H9 (cell line): ENCODE data around the gene SLC6A18. TPM values are rescaled to one million over a fixed set of nuclear protein-coding genes. Genes with fewer than 3 reads are reported as not detected.

Source experiments
- DNase-seq: peaks from one replicate; pipeline ENCODE4 v3.0.0-alpha.2; 2017
- H2AFZ ChIP-seq: one replicate; pipeline ENCODE4 v1.6.1; 2013; ENCODE audit warnings: mild to moderate bottlenecking, low read length, control low read depth, moderate library complexity
- H2AK5ac ChIP-seq: 2 replicates; pipeline ENCODE4 v1.6.1; 2013; ENCODE audit warnings: low read length, control low read depth, mixed read lengths; ENCODE audit not compliant: insufficient read length
- H2BK120ac ChIP-seq: one replicate; pipeline ENCODE4 v1.6.1; 2013; ENCODE audit warnings: low read depth, mild to moderate bottlenecking, low read length, control low read depth, inconsistent platforms; ENCODE audit not compliant: poor library complexity, severe bottlenecking
- H2BK12ac ChIP-seq: 2 replicates; pipeline ENCODE4 v1.6.1; 2013; ENCODE audit warnings: low read length, control low read depth, mixed read lengths, low read depth; ENCODE audit not compliant: insufficient read length
- H2BK15ac ChIP-seq: 2 replicates; pipeline ENCODE4 v1.6.1; 2013; ENCODE audit warnings: low read depth, low read length, control low read depth
- H2BK20ac ChIP-seq: one replicate; pipeline ENCODE4 v1.6.1; 2013; ENCODE audit warnings: low read depth, mild to moderate bottlenecking, low read length, control low read depth, inconsistent platforms; ENCODE audit not compliant: poor library complexity, severe bottlenecking
- H2BK5ac ChIP-seq: 2 replicates; pipeline ENCODE4 v1.6.1; 2013; ENCODE audit warnings: low read length, control low read depth, mixed read lengths; ENCODE audit not compliant: insufficient read length
- H3K14ac ChIP-seq: 2 replicates; pipeline ENCODE4 v1.6.1; 2013; ENCODE audit warnings: low read length, control low read depth; ENCODE audit not compliant: insufficient read depth
- H3K18ac ChIP-seq: 2 replicates; pipeline ENCODE4 v1.6.1; 2013; ENCODE audit warnings: low read depth, mild to moderate bottlenecking, mixed read lengths, low read length, control low read depth; ENCODE audit not compliant: insufficient read length
- H3K23ac ChIP-seq: 2 replicates; pipeline ENCODE4 v1.6.1; 2013; ENCODE audit warnings: low read length, control low read depth, mixed read lengths, low read depth; ENCODE audit not compliant: insufficient read length
- H3K23me2 ChIP-seq: 2 replicates; pipeline ENCODE4 v1.6.1; 2013; ENCODE audit warnings: low read depth, mild to moderate bottlenecking, mixed read lengths, low read length, control low read depth; ENCODE audit not compliant: insufficient read length, poor library complexity, severe bottlenecking
- H3K27ac ChIP-seq: 2 replicates; pipeline ENCODE4 v1.5.1; 2013; ENCODE audit warnings: low read length, control low read depth, mixed read lengths, low read depth; ENCODE audit not compliant: insufficient read length
- H3K27me3 ChIP-seq: 2 replicates; pipeline ENCODE4 v1.6.1; 2013; ENCODE audit warnings: low read length, control low read depth, inconsistent platforms; ENCODE audit not compliant: insufficient read depth
- H3K4ac ChIP-seq: 2 replicates; pipeline ENCODE4 v1.6.1; 2013; ENCODE audit warnings: low read depth, mild to moderate bottlenecking, control low read depth, inconsistent platforms, low read length, moderate library complexity
- H3K4me1 ChIP-seq: 2 replicates; pipeline ENCODE4 v1.6.1; 2013; ENCODE audit warnings: low read length, control low read depth, inconsistent platforms; ENCODE audit not compliant: insufficient read depth
- H3K4me2 ChIP-seq: 2 replicates; pipeline ENCODE4 v1.6.1; 2013; ENCODE audit warnings: low read length, control low read depth, mixed read lengths; ENCODE audit not compliant: insufficient read length, insufficient read depth
- H3K56ac ChIP-seq: 2 replicates; pipeline ENCODE4 v1.6.1; 2013; ENCODE audit warnings: low read depth, mild to moderate bottlenecking, mixed read lengths, low read length, control low read depth; ENCODE audit not compliant: insufficient read length
- H3K79me1 ChIP-seq: 2 replicates; pipeline ENCODE4 v1.6.1; 2013; ENCODE audit warnings: low read depth, mild to moderate bottlenecking, moderate library complexity, low read length, control low read depth, inconsistent platforms; ENCODE audit not compliant: insufficient read depth, poor library complexity, severe bottlenecking
- H3K79me2 ChIP-seq: 2 replicates; pipeline ENCODE4 v1.6.1; 2013; ENCODE audit warnings: low read length, control low read depth, inconsistent platforms; ENCODE audit not compliant: insufficient read depth
- H3K9ac ChIP-seq: 2 replicates; pipeline ENCODE4 v1.6.1; 2013; ENCODE audit warnings: low read length, control low read depth, mixed read lengths; ENCODE audit not compliant: insufficient read length; ENCODE audit errors: extremely low read depth
- H3K9me3 ChIP-seq: one replicate; pipeline ENCODE4 v1.6.1; 2013; ENCODE audit warnings: low read depth, low read length, inconsistent platforms; ENCODE audit not compliant: control insufficient read depth
- H3T11ph ChIP-seq: one replicate; pipeline ENCODE4 v1.6.1; 2013; ENCODE audit warnings: mild to moderate bottlenecking, low read length, control low read depth, inconsistent platforms
- H4K20me1 ChIP-seq: one replicate; pipeline ENCODE4 v1.6.1; 2013; ENCODE audit not compliant: control insufficient read depth, insufficient read length, insufficient read depth
- H4K5ac ChIP-seq: 2 replicates; pipeline ENCODE4 v1.6.1; 2013; ENCODE audit warnings: low read depth, mild to moderate bottlenecking, mixed read lengths, low read length, control low read depth; ENCODE audit not compliant: insufficient read length
- H4K8ac ChIP-seq: replicated peaks from 2 replicates; pipeline ENCODE4 v1.6.1; 2013; ENCODE audit warnings: low read length, control low read depth, mixed read lengths, low read depth; ENCODE audit not compliant: insufficient read length
- H4K91ac ChIP-seq: 2 replicates; pipeline ENCODE4 v1.6.1; 2013; ENCODE audit warnings: low read depth, mild to moderate bottlenecking, moderate library complexity, mixed read lengths, low read length, control low read depth; ENCODE audit not compliant: insufficient read length
- H3K27ac Mint-ChIP-seq, 3 experiments: 2 replicates in 2 of 3; 3 replicates in 1 of 3; pipeline ENCODE4 v1.8.0; 2020 to 2021; ENCODE audit warnings: mixed read lengths in 3 of 3, mild to moderate bottlenecking in 1 of 3, moderate library complexity in 1 of 3
- H3K27me3 Mint-ChIP-seq: 2 replicates; pipeline ENCODE4 v1.8.0; 2021; ENCODE audit warnings: low read depth, mild to moderate bottlenecking, moderate library complexity, mixed read lengths
- H3K36me3 Mint-ChIP-seq, 3 experiments: 2 replicates in 2 of 3; 3 replicates in 1 of 3; pipeline ENCODE4 v1.8.0; 2020 to 2021; ENCODE audit warnings: low read depth in 3 of 3, mixed read lengths in 3 of 3; ENCODE audit not compliant: insufficient read depth in 1 of 3
- H3K4me1 Mint-ChIP-seq, 2 experiments: 2 replicates each; pipeline ENCODE4 v1.8.0; 2020; ENCODE audit warnings: mixed read lengths in 2 of 2
- H3K4me3 Mint-ChIP-seq, 2 experiments: 2 replicates in 1 of 2; 3 replicates in 1 of 2; pipeline ENCODE4 v1.8.0; 2020 to 2021; ENCODE audit warnings: mild to moderate bottlenecking in 2 of 2, mixed read lengths in 2 of 2, moderate library complexity in 1 of 2
- H3K9me3 Mint-ChIP-seq, 2 experiments: 2 replicates in 1 of 2; 3 replicates in 1 of 2; pipeline ENCODE4 v1.8.0; 2020; ENCODE audit warnings: mild to moderate bottlenecking in 2 of 2, mixed read lengths in 2 of 2, moderate library complexity in 1 of 2
- WGBS: extraction: QIAGEN DNeasy Blood & Tissue Kit; methylation state at CpG from one replicate; pipeline ENCODE4 v1.1.7; 2013; ENCODE audit warnings: missing lambda C conversion rate, low lambda C conversion rate, mixed read lengths; ENCODE audit not compliant: insufficient read length; ENCODE audit errors: extremely low coverage; 5-methylcytosine and 5-hydroxymethylcytosine counted together
- total RNA-seq: library from RNA; stranded (reverse); gene quantifications from 2 replicates; pipeline ENCODE4 v1.2.1, GENCODE V29; 2021
- TF ChIP-seq, protein P1 (sequence below): fragments of 200-600 bp; sonication (generic); conservative IDR thresholded peaks from 3 replicates; pipeline ENCODE4 v1.8.0; 2021; ENCODE audit warnings: antibody characterized with exemption, mild to moderate bottlenecking

SLC6A18 gene
- total RNA-seq, 1 experiment from 2014 or later = not detected

- H3K27me3 Mint-ChIP-seq = peaks cover 4% of the 10 kb centered on the region
- H2AFZ ChIP-seq = no peak overlapping the region
- no peaks in the 10 kb centered on the region for H3K4me1 ChIP-seq
- no peak overlapping the region; a peak in 1 of 5 replicates for H3K4me3 Mint-ChIP-seq
- H3K9me3 Mint-ChIP-seq = no peaks in the 10 kb centered on the region
- no peak overlapping the region for H4K91ac ChIP-seq
- TF ChIP-seq, protein P1, sequence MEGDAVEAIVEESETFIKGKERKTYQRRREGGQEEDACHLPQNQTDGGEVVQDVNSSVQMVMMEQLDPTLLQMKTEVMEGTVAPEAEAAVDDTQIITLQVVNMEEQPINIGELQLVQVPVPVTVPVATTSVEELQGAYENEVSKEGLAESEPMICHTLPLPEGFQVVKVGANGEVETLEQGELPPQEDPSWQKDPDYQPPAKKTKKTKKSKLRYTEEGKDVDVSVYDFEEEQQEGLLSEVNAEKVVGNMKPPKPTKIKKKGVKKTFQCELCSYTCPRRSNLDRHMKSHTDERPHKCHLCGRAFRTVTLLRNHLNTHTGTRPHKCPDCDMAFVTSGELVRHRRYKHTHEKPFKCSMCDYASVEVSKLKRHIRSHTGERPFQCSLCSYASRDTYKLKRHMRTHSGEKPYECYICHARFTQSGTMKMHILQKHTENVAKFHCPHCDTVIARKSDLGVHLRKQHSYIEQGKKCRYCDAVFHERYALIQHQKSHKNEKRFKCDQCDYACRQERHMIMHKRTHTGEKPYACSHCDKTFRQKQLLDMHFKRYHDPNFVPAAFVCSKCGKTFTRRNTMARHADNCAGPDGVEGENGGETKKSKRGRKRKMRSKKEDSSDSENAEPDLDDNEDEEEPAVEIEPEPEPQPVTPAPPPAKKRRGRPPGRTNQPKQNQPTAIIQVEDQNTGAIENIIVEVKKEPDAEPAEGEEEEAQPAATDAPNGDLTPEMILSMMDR = no peak
- H2BK20ac ChIP-seq = no peak overlapping the region
- H3T11ph ChIP-seq = no peak overlapping the region
- no peaks in the 10 kb centered on the region for H3K27me3 ChIP-seq
- H3K23me2 ChIP-seq = no peaks in the 10 kb centered on the region
- no peaks in the 10 kb centered on the region for H3K36me3 Mint-ChIP-seq
- no peak overlapping the region for H3K56ac ChIP-seq
- no peak overlapping the region for H3K4me2 ChIP-seq
- no peak overlapping the region for H3K9ac ChIP-seq
- no peak overlapping the region for H4K5ac ChIP-seq
- no peak for DNase-seq
- peaks cover 9 to 11% of the 10 kb centered on the region in 2 experiments for H3K4me1 Mint-ChIP-seq
- no peak overlapping the region for H3K14ac ChIP-seq
- H4K20me1 ChIP-seq = no peaks in the 10 kb centered on the region
- no peak overlapping the region for H2BK120ac ChIP-seq
- no peak overlapping the region for H3K18ac ChIP-seq
- H2AK5ac ChIP-seq = no peak overlapping the region
- no peaks in the 10 kb centered on the region for H3K79me2 ChIP-seq
- H3K27ac Mint-ChIP-seq = no peak overlapping the region
- no peak overlapping the region for H2BK12ac ChIP-seq
- WGBS = no CpG with 5 or more reads among the region's 28 CpGs
- no peak overlapping the region for H4K8ac ChIP-seq
- H3K23ac ChIP-seq = no peak overlapping the region
- H3K4ac ChIP-seq = no peak overlapping the region
- no peaks in the 10 kb centered on the region for H3K79me1 ChIP-seq
- no peak overlapping the region for H2BK5ac ChIP-seq
- H3K27ac ChIP-seq = no peak overlapping the region
- no peak overlapping the region for H2BK15ac ChIP-seq
- no peaks in the 10 kb centered on the region for H3K9me3 ChIP-seq
Observed at GRCh38 chr5:1200495-1201326, 24.5 kb upstream of the SLC6A18 start.
